Skin epidermis (tissue), 12 donors: Measurements from ENCODE around the gene IQSEC1.
A peak's percentile ranks its signal among the peaks of the same experiment; 100 is the strongest.

Source experiments
- H3K27ac ChIP-seq, 21 experiments: fragments of 200-600 bp; sonication (generic) in 11 of 21; one replicate each; pipeline ENCODE4 v1.5.0; 2020; ENCODE audit warnings: mild to moderate bottlenecking in 3 of 21, inconsistent platforms in 2 of 21, moderate library complexity in 2 of 21
- H3K4me3 ChIP-seq, 7 experiments: fragments of 200-600 bp; sonication (generic) in 2 of 7; one replicate each; pipeline ENCODE4 v1.5.0; 2020; ENCODE audit warnings: inconsistent platforms in 2 of 7, mild to moderate bottlenecking in 2 of 7, moderate library complexity in 1 of 7

Gene IQSEC1

GRCh38 chr3:12966847-12967605, 106.2 kb downstream of the IQSEC1 start:
- Histone ChIP-seq H3K27ac (peak overlapping the region; percentile 22 to 88 (median 72)), H3K4me3 (peak overlapping the region; percentile 47 to 85 (median 69))

GRCh38 chr3:12965999-12966846, 107.0 kb downstream of the IQSEC1 start:
- Histone ChIP-seq H3K4me3 (peak overlapping the region; percentile 47 to 85 (median 69)), H3K27ac (peak overlapping the region in 12 of 21 experiments; percentile 22 to 88 (median 77))

- Histone ChIP-seq H3K4me3 (no peak overlapping the region), H3K27ac (peak overlapping the region in 8 of 21 experiments; percentile 0 to 47 (median 15))
Measured at GRCh38 chr3:12964711-12965612, 108.3 kb downstream of the IQSEC1 start.

- H3K27ac ChIP-seq = peak overlapping the region in 3 of 21 experiments; percentile 6 to 34 (median 16)
- H3K4me3 ChIP-seq = no peak overlapping the region
Measured at GRCh38 chr3:12963922-12964701, 109.1 kb downstream of the IQSEC1 start.

- Histone ChIP-seq H3K4me3 (no peak overlapping the region), H3K27ac (peak overlapping the region in 3 of 21 experiments; percentile 5 to 47 (median 35))
Measured at GRCh38 chr3:12963231-12963896, 109.9 kb downstream of the IQSEC1 start.

GRCh38 chr3:12962292-12962691, 110.9 kb downstream of the IQSEC1 start:
- Histone ChIP-seq H3K4me3 (no peak overlapping the region), H3K27ac (peak overlapping the region in 1 of 21 experiments; percentile 35)

- Histone ChIP-seq H3K4me3 (no peak overlapping the region), H3K27ac (no peak overlapping the region)
Measured at GRCh38 chr3:12961697-12962036, 111.6 kb downstream of the IQSEC1 start.

GRCh38 chr3:12961007-12961696, 112.1 kb downstream of the IQSEC1 start:
- Histone ChIP-seq H3K27ac (peak overlapping the region in 2 of 21 experiments; percentile 26 to 57), H3K4me3 (no peak overlapping the region)

GRCh38 chr3:12960497-12960896, 112.7 kb downstream of the IQSEC1 start:
- Histone ChIP-seq H3K27ac (peak overlapping the region in 8 of 21 experiments; percentile 4 to 57 (median 27)), H3K4me3 (no peak overlapping the region)

- H3K27ac ChIP-seq = peak overlapping the region in 8 of 21 experiments; percentile 4 to 60 (median 22)
- H3K4me3 ChIP-seq = no peak overlapping the region
Measured at GRCh38 chr3:12959838-12960378, 113.3 kb downstream of the IQSEC1 start.

- H3K4me3 ChIP-seq = no peak overlapping the region
- peak overlapping the region in 9 of 21 experiments; percentile 6 to 60 (median 28) for H3K27ac ChIP-seq
Measured at GRCh38 chr3:12959410-12959809, 113.8 kb downstream of the IQSEC1 start.

GRCh38 chr3:12957824-12958792, 115.1 kb downstream of the IQSEC1 start:
- Histone ChIP-seq H3K4me3 (no peak overlapping the region), H3K27ac (peak overlapping the region in 6 of 21 experiments; percentile 1 to 60 (median 47))

GRCh38 chr3:12957339-12957738, 115.9 kb downstream of the IQSEC1 start:
- peak overlapping the region in 9 of 21 experiments; percentile 1 to 59 (median 32) for H3K27ac ChIP-seq
- H3K4me3 ChIP-seq = no peak overlapping the region

GRCh38 chr3:12956316-12956660, 116.9 kb downstream of the IQSEC1 start:
- Histone ChIP-seq H3K27ac (peak overlapping the region in 5 of 21 experiments; percentile 1 to 59 (median 9)), H3K4me3 (no peak overlapping the region)

GRCh38 chr3:12955651-12956315, 117.4 kb downstream of the IQSEC1 start:
- peak overlapping the region in 12 of 21 experiments; percentile 10 to 69 (median 48) for H3K27ac ChIP-seq
- no peak overlapping the region for H3K4me3 ChIP-seq
